IPS-NIHi11 (cell line): ENCODE data around the gene EPHB3.
A peak's percentile ranks its signal among the peaks of the same experiment; 100 is the strongest.

Experiments used
- DNase-seq: peaks from one replicate; pipeline ENCODE4 v3.0.0; 2012; ENCODE audit warnings: mixed read lengths, low spot score

The EPHB3 gene

DNA sequence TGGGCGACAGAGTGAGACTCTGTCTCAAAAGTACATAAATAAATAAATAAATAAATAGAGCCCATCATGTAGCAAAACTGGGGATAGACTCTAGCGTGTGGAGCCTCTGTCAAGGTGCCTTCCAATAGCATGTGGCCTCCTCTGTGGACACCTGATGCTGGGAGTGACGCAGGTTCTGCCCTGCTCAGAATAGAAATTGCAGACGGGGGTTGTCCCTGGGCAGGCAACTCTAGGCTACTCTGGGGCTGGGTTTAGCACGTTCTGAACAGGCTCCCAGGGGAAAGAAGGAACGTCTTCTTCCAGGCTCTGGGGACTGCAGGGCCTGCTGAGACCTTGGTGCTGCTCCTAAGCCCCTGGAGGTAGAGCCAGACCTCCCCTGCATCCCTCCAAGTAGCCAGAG is 65.3 kb downstream of the EPHB3 start:
- no peak for DNase-seq

DNA sequence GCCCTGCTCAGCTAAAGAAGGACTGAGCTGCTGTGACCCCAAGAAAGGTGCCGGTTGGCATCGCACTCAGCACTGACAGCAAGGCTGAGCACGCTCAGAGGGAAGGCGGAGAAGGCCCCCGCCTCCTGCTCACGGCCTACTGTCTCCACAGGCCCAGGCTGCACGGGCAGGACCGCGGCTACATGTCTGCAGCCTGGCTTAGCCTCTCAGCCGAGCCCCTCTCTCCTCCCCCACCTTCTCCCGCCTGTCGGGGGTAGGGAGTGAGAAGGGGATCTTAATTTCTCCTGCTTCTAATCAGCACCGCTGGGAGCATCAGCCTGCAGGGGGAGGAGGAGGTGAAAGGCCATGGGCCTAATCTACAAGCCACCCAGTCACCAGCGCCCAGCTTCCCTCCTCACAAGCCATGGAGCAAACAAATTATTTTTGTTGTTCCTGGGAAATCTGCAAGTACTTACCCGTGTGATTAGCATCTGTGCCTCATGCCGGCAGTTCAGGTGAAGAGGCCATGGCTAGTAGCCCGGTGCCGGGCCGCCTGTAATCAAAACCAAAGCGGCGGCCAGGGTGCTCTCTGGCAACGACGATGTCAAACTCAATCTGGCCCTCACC is 68.1 kb downstream of the EPHB3 start:
- peak; percentile 75 for DNase-seq

GRCh38 chr3:184630861-184631471 is 69.4 kb downstream of the EPHB3 start:
- DNase-seq = no peak

- no peak for DNase-seq
Measured at GRCh38 chr3:184631472-184631861, 69.9 kb downstream of the EPHB3 start.
